Tibial nerve (tissue), 3 donors: ENCODE data around the gene ETS2.

Experiments used
- CTCF ChIP-seq, 5 experiments: fragments of 200-600 bp in 3 of 5; fragments of 450-650 bp in 2 of 5; sonication (generic) in 3 of 5; IDR thresholded peaks; one replicate each; pipeline ENCODE4 v1.5.1; 2016 to 2019; ENCODE audit warnings: antibody characterized with exemption in 5 of 5, mild to moderate bottlenecking in 3 of 5, moderate library complexity in 2 of 5
- POLR2A ChIP-seq, 2 donors: fragments of 450-650 bp; IDR thresholded peaks; one replicate each; pipeline ENCODE4 v1.6.1; 2017; ENCODE audit warnings: antibody characterized with exemption in 2 of 2, mild to moderate bottlenecking in 2 of 2, moderate library complexity in 2 of 2

- no peak for TF ChIP-seq CTCF (IDR thresholded peaks at IDR 0.05)
- TF ChIP-seq POLR2A (IDR thresholded peaks at IDR 0.05) = no peak
Observed at GRCh38 chr21:38810034-38810825, 4.5 kb downstream of the ETS2 start.
